Fibroblast of skin of scalp (primary cell): Measurements from ENCODE around the gene SLC38A10.
"Not testable (repeated sequence)": the region's sequence is repeated elsewhere in the genome, so short reads cannot be mapped to it uniquely, and the experiment has no call there.

Source experiments
- DNase-seq: peaks from one replicate; pipeline ENCODE4 v3.0.0-alpha.2; 2013

SLC38A10 gene

GRCh38 chr17:81227630-81228029 is 67.5 kb downstream of the SLC38A10 start:
- DNase-seq = not testable (repeated sequence)

- DNase-seq = no peak
These were observed 71.4 kb downstream of the SLC38A10 start for GRCh38 chr17:81223762-81224130.

- peak; percentile 99 for DNase-seq
These were observed 72.0 kb downstream of the SLC38A10 start, which contains the start of gene CEP131 for GRCh38 chr17:81222906-81223761. Gene CEP131 (minus strand): TSS chr17:81222965. CDS start chr17:81220056, 2,909 bp downstream.

- no peak for DNase-seq
These were observed 72.5 kb downstream of the SLC38A10 start for GRCh38 chr17:81222620-81222905.

- no peak for DNase-seq
These were observed 73.1 kb downstream of the SLC38A10 start for GRCh38 chr17:81221842-81222619.

- DNase-seq = no peak
These were observed 73.7 kb downstream of the SLC38A10 start for GRCh38 chr17:81221371-81221841.

- DNase-seq = no peak
These were observed 75.5 kb downstream of the SLC38A10 start for GRCh38 chr17:81219476-81220180.

- DNase-seq = no peak
These were observed 76.1 kb downstream of the SLC38A10 start for GRCh38 chr17:81218991-81219390.

GRCh38 chr17:81218459-81218858 is 76.6 kb downstream of the SLC38A10 start:
- no peak for DNase-seq

- no peak for DNase-seq
These were observed 77.6 kb downstream of the SLC38A10 start for GRCh38 chr17:81217491-81217890.

- DNase-seq = no peak
These were observed 81.1 kb downstream of the SLC38A10 start for GRCh38 chr17:81213978-81214377.

GRCh38 chr17:81212365-81212764 is 82.7 kb downstream of the SLC38A10 start:
- DNase-seq = no peak

GRCh38 chr17:81210868-81211267 is 84.2 kb downstream of the SLC38A10 start:
- no peak for DNase-seq

GRCh38 chr17:81210466-81210865 is 84.6 kb downstream of the SLC38A10 start:
- DNase-seq = no peak

GRCh38 chr17:81209141-81209540 is 86.0 kb downstream of the SLC38A10 start:
- no peak for DNase-seq

- no peak for DNase-seq
These were observed 86.5 kb downstream of the SLC38A10 start for GRCh38 chr17:81208651-81209050.

GRCh38 chr17:81207610-81208581 is 87.2 kb downstream of the SLC38A10 start:
- no peak for DNase-seq

- DNase-seq = no peak
These were observed 88.5 kb downstream of the SLC38A10 start for GRCh38 chr17:81206657-81207056.

GRCh38 chr17:81206166-81206565 is 88.9 kb downstream of the SLC38A10 start:
- DNase-seq = peak; percentile 34

- DNase-seq = no peak
These were observed 90.5 kb downstream of the SLC38A10 start for GRCh38 chr17:81204578-81204977.

- no peak for DNase-seq
These were observed 92.0 kb downstream of the SLC38A10 start for GRCh38 chr17:81203136-81203535.

- DNase-seq = no peak
These were observed 92.8 kb downstream of the SLC38A10 start for GRCh38 chr17:81202318-81202717.
